ENCODE measurements around the gene FAM184A.

FAM184A gene

GRCh38 chr6:119060255-119060907 lies 18.1 kb downstream of the FAM184A start:
- DNase-seq (ENCODE audit: low spot score): no peak

- no peak for DNase-seq (ENCODE audit: low spot score)
Measured at GRCh38 chr6:119055069-119055468, 23.4 kb downstream of the FAM184A start.

- no peak for DNase-seq (ENCODE audit: low spot score)
Measured at GRCh38 chr6:119052987-119053386, 25.5 kb downstream of the FAM184A start.

DNA sequence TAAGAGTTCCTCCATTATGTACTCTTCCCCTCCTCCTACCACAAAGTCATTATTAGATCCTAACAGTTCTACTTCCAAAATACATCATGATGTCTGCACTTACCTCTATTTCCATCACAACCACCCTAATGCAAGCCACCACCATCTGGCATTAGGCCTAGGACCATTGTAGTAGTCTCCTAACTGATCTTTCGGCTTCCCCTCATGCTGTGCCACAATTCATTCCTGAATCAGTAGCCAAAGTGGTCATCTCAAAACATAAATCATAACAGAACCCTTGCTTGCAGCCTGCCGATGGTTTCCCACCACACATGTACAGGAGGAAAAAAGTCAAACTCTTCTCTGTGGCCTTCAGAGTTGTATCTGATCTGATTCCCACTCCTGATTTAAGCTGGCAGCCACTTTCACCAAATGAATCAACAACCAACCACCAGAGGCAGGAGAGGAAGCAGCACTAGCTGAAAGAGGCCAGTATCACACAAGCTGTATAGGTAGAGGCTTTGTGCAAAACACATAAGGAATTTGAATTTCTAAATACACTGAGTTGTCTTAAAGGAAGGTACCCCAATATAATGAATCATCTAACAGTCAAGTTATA lies 26.1 kb downstream of the FAM184A start:
- no peak for DNase-seq (ENCODE audit: low spot score)

DNA sequence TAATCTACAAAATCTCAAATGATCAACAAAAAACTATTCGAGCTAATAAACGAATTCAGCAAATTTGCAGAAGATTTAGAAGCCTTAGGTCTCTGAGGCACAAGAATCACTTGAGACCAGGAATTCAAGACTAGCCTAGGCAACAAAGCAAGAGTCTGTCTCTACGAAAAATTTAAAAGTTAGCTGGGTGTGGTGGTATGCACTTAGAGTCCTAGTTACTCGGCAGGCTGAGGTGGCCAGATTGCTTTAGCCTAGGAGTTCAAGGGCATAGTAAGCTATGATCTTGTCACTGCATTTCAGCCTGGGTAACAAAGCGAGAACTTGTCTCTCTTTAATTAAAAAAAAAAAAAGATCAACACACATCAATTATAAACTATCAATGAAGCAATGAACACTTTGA lies 34.2 kb downstream of the FAM184A start:
- no peak for DNase-seq (ENCODE audit: low spot score)

GRCh38 chr6:119043783-119044182 lies 34.7 kb downstream of the FAM184A start:
- no peak for DNase-seq (ENCODE audit: low spot score)

DNA sequence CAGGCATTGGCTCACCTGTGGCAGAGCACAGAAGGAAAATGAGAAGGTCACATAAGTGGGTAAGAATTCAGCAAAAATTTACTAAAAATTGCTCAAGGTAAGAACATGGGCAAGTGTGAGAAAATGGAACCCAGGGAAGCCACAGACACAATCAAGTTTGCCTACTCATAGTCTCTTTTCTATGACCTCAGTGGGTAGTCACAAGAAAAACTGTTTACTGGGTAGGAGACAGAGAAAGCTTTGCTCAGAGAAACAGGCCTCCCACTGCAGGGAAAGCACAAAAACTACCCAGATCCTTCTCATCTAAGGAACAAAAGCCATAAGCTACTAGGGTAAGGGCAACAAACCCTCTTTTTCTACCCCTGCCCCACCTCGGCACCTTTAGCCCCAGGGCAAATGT lies 35.2 kb downstream of the FAM184A start:
- DNase-seq (ENCODE audit: low spot score): no peak

DNA sequence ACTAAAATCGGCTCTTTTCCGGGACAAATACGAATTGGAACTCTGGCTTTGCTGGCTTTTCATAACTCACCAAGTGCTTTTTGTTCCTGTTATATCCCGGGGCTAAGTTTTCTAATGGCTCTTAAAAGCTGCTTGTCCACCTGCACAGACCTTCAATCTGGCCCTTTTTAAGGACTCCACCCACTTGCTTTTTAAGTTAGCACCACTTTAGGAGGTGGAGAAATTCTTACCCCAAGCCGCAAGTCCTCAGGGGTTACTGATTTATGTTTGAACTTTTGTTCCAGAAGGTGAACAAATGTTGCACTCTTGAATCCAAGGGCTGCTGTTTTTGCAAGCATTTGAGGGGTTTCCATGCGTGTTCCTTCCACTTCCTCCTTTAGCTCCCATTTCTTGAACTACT lies 37.8 kb downstream of the FAM184A start:
- no peak for DNase-seq (ENCODE audit: low spot score)

GRCh38 chr6:119040229-119040628 lies 38.2 kb downstream of the FAM184A start:
- no peak for DNase-seq (ENCODE audit: low spot score)

DNA sequence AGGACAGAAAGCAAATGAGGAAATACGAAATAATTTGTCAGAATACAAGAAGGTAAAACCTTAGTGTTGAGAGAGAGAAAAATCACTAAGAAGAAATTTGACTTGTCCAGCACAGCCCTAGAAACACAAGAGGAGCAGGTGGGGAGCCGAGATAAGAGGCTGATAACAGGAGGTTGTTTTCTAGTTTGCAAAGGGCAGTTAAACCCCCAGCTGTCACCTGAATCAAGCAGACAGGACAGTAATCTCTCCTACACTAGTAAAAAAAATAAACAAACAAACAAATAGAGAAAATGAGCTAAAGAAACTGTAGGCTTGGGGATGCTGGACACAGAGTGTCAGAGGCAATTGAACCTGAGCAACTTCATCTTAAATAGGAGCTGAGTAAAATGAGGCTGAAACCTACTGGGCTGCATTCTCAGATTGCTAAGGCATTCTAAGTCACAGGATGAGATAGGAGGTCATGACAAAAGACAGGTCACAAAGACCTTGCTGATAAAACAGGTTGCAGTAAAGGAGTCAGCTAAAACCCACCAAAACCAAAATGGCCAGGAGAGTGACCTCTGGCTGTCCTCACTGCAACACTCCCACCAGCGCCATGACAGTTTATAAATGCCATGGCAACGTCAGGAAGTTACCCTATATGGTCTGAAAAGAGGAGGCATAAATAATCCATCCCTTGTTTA lies 40.4 kb downstream of the FAM184A start:
- no peak for DNase-seq (ENCODE audit: low spot score)

DNA sequence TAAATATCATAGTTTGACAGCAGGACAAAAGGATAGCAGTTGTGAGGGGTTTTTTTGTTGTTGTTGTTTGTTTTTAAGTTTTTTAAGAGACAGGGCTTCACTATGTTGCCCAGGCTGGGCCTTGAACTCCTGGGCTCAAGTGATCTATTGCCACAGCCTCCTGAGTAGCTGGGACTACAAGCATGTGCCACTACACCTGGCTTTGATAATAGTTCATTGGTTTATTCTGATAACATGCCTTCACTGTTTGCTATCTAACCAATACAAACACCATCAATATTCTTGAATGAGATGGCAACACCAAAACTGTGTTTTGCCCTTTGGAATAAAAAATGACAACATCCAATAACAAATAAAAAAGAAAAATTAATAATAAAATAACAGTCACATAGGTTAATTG lies 41.2 kb downstream of the FAM184A start:
- DNase-seq (ENCODE audit: low spot score): no peak

DNA sequence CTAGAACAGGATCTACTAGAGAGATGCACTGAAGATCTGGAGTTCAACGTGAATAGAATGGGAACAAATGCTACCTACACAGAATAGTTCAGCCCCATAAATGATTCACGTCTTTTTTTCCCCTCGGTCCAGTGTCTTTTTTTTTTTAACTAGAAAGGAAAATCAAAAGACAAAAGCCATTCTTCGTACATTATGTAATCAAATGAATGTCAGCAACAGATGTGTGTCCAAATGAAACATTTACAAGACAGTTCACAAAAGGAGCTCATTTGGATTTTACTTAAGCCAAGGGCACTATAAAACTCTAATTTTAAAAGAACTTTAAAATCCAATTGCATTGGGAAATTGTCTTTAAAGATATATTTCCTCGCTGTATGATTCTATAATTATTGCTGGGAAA lies 42.4 kb downstream of the FAM184A start:
- no peak for DNase-seq (ENCODE audit: low spot score)

- no peak for DNase-seq (ENCODE audit: low spot score)
Measured at GRCh38 chr6:119035459-119035858, 43.0 kb downstream of the FAM184A start.

GRCh38 chr6:119034827-119035458 lies 43.5 kb downstream of the FAM184A start:
- no peak for DNase-seq (ENCODE audit: low spot score)

GRCh38 chr6:119032428-119032827 lies 46.0 kb downstream of the FAM184A start:
- no peak for DNase-seq (ENCODE audit: low spot score)

GRCh38 chr6:119030759-119031158 lies 47.7 kb downstream of the FAM184A start:
- no peak for DNase-seq (ENCODE audit: low spot score)

DNA sequence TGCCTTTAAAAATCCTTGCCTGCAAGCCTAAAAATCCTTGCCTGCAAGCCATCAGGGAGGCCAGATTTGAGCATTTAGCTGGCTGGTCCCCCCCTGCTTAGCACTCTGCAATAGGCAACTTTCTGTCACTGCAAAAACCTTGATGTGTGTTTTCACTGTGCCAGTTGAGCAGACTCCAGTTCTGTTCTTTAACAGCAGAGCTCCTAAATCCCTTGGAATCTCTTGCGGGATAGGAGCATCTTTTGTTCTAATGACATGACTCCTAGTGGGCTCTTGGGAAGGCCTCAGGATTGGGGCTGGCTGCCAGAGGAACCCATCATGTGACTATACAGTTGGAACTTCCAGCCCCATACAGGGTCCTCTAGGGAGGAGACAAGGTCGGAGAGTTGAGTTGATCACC lies 50.4 kb downstream of the FAM184A start:
- DNase-seq (ENCODE audit: low spot score): no peak

- DNase-seq (ENCODE audit: low spot score): no peak
Measured at GRCh38 chr6:119027465-119027864, 51.0 kb downstream of the FAM184A start.

GRCh38 chr6:119026822-119027221 lies 51.6 kb downstream of the FAM184A start:
- DNase-seq (ENCODE audit: low spot score): no peak

GRCh38 chr6:119025793-119026192 lies 52.7 kb downstream of the FAM184A start:
- DNase-seq (ENCODE audit: low spot score): no peak

- no peak for DNase-seq (ENCODE audit: low spot score)
Measured at GRCh38 chr6:119024111-119024510, 54.4 kb downstream of the FAM184A start.

GRCh38 chr6:119022796-119023195 lies 55.7 kb downstream of the FAM184A start:
- DNase-seq (ENCODE audit: low spot score): no peak
